Measurements from ENCODE around the gene MANEA.
A peak's percentile ranks its signal among the peaks of the same experiment; 100 is the strongest.
"Not testable (repeated sequence)": the region's sequence is repeated elsewhere in the genome, so short reads cannot be mapped to it uniquely, and the experiment has no call there.

The MANEA gene

GRCh38 chr6:95584226-95584625 is 6.9 kb downstream of the MANEA start:
- DNase-seq (ENCODE audit: low read depth, low spot score) = not testable (repeated sequence)

- no peak for DNase-seq (ENCODE audit: low read depth, low spot score)
Observed at GRCh38 chr6:95587989-95588388, 10.7 kb downstream of the MANEA start.

GRCh38 chr6:95589067-95589466 is 11.7 kb downstream of the MANEA start:
- DNase-seq (ENCODE audit: low read depth, low spot score) = no peak

- no peak for DNase-seq (ENCODE audit: low read depth, low spot score)
Observed at GRCh38 chr6:95589826-95590570, 12.7 kb downstream of the MANEA start.

- DNase-seq (ENCODE audit: low read depth, low spot score) = peak; percentile 7
Observed at GRCh38 chr6:95593025-95593424, 15.7 kb downstream of the MANEA start.

- no peak for DNase-seq (ENCODE audit: low read depth, low spot score)
Observed at GRCh38 chr6:95596021-95596420, 18.7 kb downstream of the MANEA start.

- no peak for DNase-seq (ENCODE audit: low read depth, low spot score)
Observed at GRCh38 chr6:95599706-95600105, 22.4 kb downstream of the MANEA start.

GRCh38 chr6:95601133-95601532 is 23.8 kb downstream of the MANEA start:
- no peak for DNase-seq (ENCODE audit: low read depth, low spot score)

GRCh38 chr6:95614094-95614493 is 36.8 kb downstream of the MANEA start:
- no peak for DNase-seq (ENCODE audit: low read depth, low spot score)

- DNase-seq (ENCODE audit: low read depth, low spot score) = no peak
Observed at GRCh38 chr6:95629551-95629950, 52.2 kb downstream of the MANEA start.

- DNase-seq (ENCODE audit: low read depth, low spot score) = no peak
Observed at GRCh38 chr6:95636552-95637431, 59.5 kb downstream of the MANEA start.

GRCh38 chr6:95648636-95649035 is 71.3 kb downstream of the MANEA start:
- DNase-seq (ENCODE audit: low read depth, low spot score) = no peak

- no peak for DNase-seq (ENCODE audit: low read depth, low spot score)
Observed at GRCh38 chr6:95649451-95649850, 72.1 kb downstream of the MANEA start.

GRCh38 chr6:95654176-95654575 is 76.8 kb downstream of the MANEA start:
- DNase-seq (ENCODE audit: low read depth, low spot score) = no peak

GRCh38 chr6:95658886-95659285 is 81.6 kb downstream of the MANEA start:
- DNase-seq (ENCODE audit: low read depth, low spot score) = no peak

All from astrocyte of the hippocampus (primary cell).